ENCODE data around the gene BUD13. TPM values are rescaled to one million over a fixed set of nuclear protein-coding genes. Genes with fewer than 3 reads are reported as not detected.

The BUD13 gene
- polyA plus RNA-seq, 1 of the 3 experiments (the other 2 are of a cell fraction): 15.5 TPM

DNA sequence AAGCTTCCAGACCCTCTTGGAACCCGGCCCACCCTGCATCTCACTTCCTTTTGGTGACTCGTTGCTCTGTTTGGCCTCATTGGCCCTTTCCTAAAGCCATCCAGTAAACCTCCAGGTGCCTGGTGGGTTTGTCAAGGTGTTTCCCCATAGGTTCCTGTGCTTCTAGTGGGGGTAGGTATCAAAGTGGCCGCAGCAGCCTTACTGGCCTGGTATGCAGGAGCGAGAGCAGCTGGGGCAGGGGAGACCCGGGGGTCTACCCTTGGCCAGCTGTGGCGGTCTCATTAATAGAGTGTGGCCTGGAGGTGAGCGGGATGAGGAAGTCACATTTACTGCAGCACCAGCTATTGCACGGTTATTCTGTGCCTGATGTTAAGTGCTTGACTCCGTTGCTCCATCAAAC is 46.3 kb upstream of the BUD13 start:
- Histone ChIP-seq H3F3A (replicated peaks; ENCODE audit: insufficient read depth) (no peaks in the 10 kb centered on the region), H3K9ac (no peak overlapping the region), H3K79me2 (ENCODE audit: insufficient read depth) (no peaks in the 10 kb centered on the region), H3K9me3 (no peaks in the 10 kb centered on the region), H2AFZ (ENCODE audit: low read depth) (no peak overlapping the region), H3K4me2 (no peak overlapping the region), H3K9me2 (no peaks in the 10 kb centered on the region), H4K20me1 (ENCODE audit: insufficient read depth) (no peaks in the 10 kb centered on the region), H3K27ac (ENCODE audit: low read depth in 2 of 2, low read length in 1 of 2) (no peak overlapping the region), H3K36me3 (replicated peaks in 1 of 2; ENCODE audit: control insufficient read depth in 1 of 2, insufficient read depth in 2 of 2, low read length in 1 of 2) (no peaks in the 10 kb centered on the region), H3K4me1 (ENCODE audit: control insufficient read depth in 1 of 2, insufficient read depth in 2 of 2, low read depth in 1 of 2, low read length in 1 of 2) (no peaks in the 10 kb centered on the region), H3K4me3 (ENCODE audit: low read depth in 2 of 2, low read length in 1 of 2) (no peak overlapping the region), H3K27me3 (ENCODE audit: insufficient read depth) (no peaks in the 10 kb centered on the region)
- ChIA-PET POLR2A (no interaction called here), CTCF (interaction anchor here (0.5 to 2.0 kb wide), 4 partner anchors 23 to 1408 kb away, joined by 3 to 6 read pairs (median 4); partner anchors contain the start of gene APOA5)
- TF ChIP-seq, protein P1, sequence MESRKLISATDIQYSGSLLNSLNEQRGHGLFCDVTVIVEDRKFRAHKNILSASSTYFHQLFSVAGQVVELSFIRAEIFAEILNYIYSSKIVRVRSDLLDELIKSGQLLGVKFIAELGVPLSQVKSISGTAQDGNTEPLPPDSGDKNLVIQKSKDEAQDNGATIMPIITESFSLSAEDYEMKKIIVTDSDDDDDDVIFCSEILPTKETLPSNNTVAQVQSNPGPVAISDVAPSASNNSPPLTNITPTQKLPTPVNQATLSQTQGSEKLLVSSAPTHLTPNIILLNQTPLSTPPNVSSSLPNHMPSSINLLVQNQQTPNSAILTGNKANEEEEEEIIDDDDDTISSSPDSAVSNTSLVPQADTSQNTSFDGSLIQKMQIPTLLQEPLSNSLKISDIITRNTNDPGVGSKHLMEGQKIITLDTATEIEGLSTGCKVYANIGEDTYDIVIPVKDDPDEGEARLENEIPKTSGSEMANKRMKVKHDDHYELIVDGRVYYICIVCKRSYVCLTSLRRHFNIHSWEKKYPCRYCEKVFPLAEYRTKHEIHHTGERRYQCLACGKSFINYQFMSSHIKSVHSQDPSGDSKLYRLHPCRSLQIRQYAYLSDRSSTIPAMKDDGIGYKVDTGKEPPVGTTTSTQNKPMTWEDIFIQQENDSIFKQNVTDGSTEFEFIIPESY (IDR thresholded peaks at IDR 0.05; ENCODE audit: borderline replicate concordance, low read depth): no peak
- TF ChIP-seq FOSL2 (IDR thresholded peaks at IDR 0.05; ENCODE audit: borderline replicate concordance, low read depth) (no peak), RAD21 (IDR thresholded peaks at IDR 0.05; ENCODE audit: low read length) (no peak), FOXM1 (IDR thresholded peaks at IDR 0.05; ENCODE audit: low read depth) (no peak), POLR2AphosphoS5 (IDR thresholded peaks at IDR 0.05; ENCODE audit: low read depth, low read length) (no peak), MXI1 (IDR thresholded peaks at IDR 0.05; ENCODE audit: low read depth, low read length) (no peak)
- TF ChIP-seq, protein P2, sequence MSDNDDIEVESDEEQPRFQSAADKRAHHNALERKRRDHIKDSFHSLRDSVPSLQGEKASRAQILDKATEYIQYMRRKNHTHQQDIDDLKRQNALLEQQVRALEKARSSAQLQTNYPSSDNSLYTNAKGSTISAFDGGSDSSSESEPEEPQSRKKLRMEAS (IDR thresholded peaks at IDR 0.05; ENCODE audit: low read depth): no peak
- no peak for DNase-seq
- WGBS (ENCODE audit: low lambda C conversion rate): 81% methylated on average over 9 of the region's 9 CpGs

DNA sequence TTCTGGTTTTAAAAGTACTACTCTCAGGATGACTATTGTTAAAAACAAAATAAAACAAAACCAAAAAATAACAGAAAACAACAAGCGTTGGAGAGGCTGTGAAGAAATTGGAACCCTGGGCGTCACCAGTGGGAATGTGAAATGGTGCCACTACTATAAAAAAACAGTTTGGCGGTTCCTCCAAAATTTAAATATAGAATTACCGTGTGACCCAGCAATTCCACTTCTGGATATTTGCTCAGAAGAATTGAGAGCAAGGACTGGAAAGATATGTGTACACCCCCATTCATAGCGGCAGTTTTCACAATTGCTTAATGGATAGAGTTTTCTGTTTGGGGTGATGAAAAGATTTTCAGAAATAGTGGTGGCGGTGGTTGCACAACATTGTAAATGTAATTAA is 41.7 kb upstream of the BUD13 start:
- ChIA-PET CTCF (interaction anchor here (1.5 to 2.8 kb wide), 2 partner anchors 21 to 23 kb away, joined by 4 to 16 read pairs; partner anchors contain the start of gene APOA5), POLR2A (no interaction called here)
- Histone ChIP-seq H3K27ac (ENCODE audit: low read depth in 2 of 2, low read length in 1 of 2) (no peak overlapping the region), H3K9me2 (no peaks in the 10 kb centered on the region), H3K4me1 (ENCODE audit: control insufficient read depth in 1 of 2, insufficient read depth in 2 of 2, low read depth in 1 of 2, low read length in 1 of 2) (no peaks in the 10 kb centered on the region), H3K4me2 (no peak overlapping the region), H3K79me2 (ENCODE audit: insufficient read depth) (no peaks in the 10 kb centered on the region), H3K36me3 (replicated peaks in 1 of 2; ENCODE audit: control insufficient read depth in 1 of 2, insufficient read depth in 2 of 2, low read length in 1 of 2) (no peaks in the 10 kb centered on the region), H3F3A (replicated peaks; ENCODE audit: insufficient read depth) (no peaks in the 10 kb centered on the region), H2AFZ (ENCODE audit: low read depth) (no peak overlapping the region), H3K27me3 (ENCODE audit: insufficient read depth) (no peaks in the 10 kb centered on the region), H3K9ac (no peak overlapping the region), H3K4me3 (ENCODE audit: low read depth in 2 of 2, low read length in 1 of 2) (no peak overlapping the region), H3K9me3 (no peaks in the 10 kb centered on the region), H4K20me1 (ENCODE audit: insufficient read depth) (no peaks in the 10 kb centered on the region)
- DNase-seq: no peak
- 83% methylated on average over 6 of the region's 6 CpGs for WGBS (ENCODE audit: low lambda C conversion rate)
- TF ChIP-seq YY1 (IDR thresholded peaks at IDR 0.05; ENCODE audit: low read depth) (no peak), NRF1 (IDR thresholded peaks at IDR 0.05; ENCODE audit: low read depth, low read length) (no peak), FOSL2 (IDR thresholded peaks at IDR 0.05; ENCODE audit: borderline replicate concordance, low read depth) (no peak), CHD2 (IDR thresholded peaks at IDR 0.05; ENCODE audit: low read length, partially characterized antibody) (no peak), FOXJ3 (CRISPR knock-in tag; IDR thresholded peaks at IDR 0.05) (no peak), MEF2A (IDR thresholded peaks at IDR 0.05; ENCODE audit: borderline replicate concordance, low read depth) (no peak), RXRA (IDR thresholded peaks at IDR 0.05; ENCODE audit: borderline replicate concordance, low read depth) (no peak), GABPA (IDR thresholded peaks at IDR 0.05; ENCODE audit: low read depth) (no peak), TCF12 (IDR thresholded peaks at IDR 0.05) (no peak), RAD21 (IDR thresholded peaks at IDR 0.05; ENCODE audit: low read length) (no peak), SMC3 (IDR thresholded peaks at IDR 0.05; ENCODE audit: low read depth, low read length) (no peak), SIN3A (IDR thresholded peaks at IDR 0.05; ENCODE audit: borderline replicate concordance, low read depth, low read length) (no peak), MXI1 (IDR thresholded peaks at IDR 0.05; ENCODE audit: low read depth, low read length) (no peak)
- TF ChIP-seq, protein P3, sequence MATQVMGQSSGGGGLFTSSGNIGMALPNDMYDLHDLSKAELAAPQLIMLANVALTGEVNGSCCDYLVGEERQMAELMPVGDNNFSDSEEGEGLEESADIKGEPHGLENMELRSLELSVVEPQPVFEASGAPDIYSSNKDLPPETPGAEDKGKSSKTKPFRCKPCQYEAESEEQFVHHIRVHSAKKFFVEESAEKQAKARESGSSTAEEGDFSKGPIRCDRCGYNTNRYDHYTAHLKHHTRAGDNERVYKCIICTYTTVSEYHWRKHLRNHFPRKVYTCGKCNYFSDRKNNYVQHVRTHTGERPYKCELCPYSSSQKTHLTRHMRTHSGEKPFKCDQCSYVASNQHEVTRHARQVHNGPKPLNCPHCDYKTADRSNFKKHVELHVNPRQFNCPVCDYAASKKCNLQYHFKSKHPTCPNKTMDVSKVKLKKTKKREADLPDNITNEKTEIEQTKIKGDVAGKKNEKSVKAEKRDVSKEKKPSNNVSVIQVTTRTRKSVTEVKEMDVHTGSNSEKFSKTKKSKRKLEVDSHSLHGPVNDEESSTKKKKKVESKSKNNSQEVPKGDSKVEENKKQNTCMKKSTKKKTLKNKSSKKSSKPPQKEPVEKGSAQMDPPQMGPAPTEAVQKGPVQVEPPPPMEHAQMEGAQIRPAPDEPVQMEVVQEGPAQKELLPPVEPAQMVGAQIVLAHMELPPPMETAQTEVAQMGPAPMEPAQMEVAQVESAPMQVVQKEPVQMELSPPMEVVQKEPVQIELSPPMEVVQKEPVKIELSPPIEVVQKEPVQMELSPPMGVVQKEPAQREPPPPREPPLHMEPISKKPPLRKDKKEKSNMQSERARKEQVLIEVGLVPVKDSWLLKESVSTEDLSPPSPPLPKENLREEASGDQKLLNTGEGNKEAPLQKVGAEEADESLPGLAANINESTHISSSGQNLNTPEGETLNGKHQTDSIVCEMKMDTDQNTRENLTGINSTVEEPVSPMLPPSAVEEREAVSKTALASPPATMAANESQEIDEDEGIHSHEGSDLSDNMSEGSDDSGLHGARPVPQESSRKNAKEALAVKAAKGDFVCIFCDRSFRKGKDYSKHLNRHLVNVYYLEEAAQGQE (IDR thresholded peaks at IDR 0.05; ENCODE audit: low read depth, low read length): no peak
- TF ChIP-seq, protein P4, sequence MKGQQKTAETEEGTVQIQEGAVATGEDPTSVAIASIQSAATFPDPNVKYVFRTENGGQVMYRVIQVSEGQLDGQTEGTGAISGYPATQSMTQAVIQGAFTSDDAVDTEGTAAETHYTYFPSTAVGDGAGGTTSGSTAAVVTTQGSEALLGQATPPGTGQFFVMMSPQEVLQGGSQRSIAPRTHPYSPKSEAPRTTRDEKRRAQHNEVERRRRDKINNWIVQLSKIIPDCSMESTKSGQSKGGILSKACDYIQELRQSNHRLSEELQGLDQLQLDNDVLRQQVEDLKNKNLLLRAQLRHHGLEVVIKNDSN (IDR thresholded peaks at IDR 0.05; ENCODE audit: borderline replicate concordance, low read depth): no peak
- TF ChIP-seq, protein P5, sequence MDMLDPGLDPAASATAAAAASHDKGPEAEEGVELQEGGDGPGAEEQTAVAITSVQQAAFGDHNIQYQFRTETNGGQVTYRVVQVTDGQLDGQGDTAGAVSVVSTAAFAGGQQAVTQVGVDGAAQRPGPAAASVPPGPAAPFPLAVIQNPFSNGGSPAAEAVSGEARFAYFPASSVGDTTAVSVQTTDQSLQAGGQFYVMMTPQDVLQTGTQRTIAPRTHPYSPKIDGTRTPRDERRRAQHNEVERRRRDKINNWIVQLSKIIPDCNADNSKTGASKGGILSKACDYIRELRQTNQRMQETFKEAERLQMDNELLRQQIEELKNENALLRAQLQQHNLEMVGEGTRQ (IDR thresholded peaks at IDR 0.05; ENCODE audit: borderline replicate concordance, low read depth, low read length): no peak

All from SK-N-SH (cell line).